HepG2 (cell line): ENCODE measurements around the gene MYO1B. TPM values are rescaled to one million over a fixed set of nuclear protein-coding genes. Genes with fewer than 3 reads are reported as not detected.
A peak's percentile ranks its signal among the peaks of the same experiment; 100 is the strongest.

Experiments
- HOMEZ ChIP-seq: IDR thresholded peaks from 2 replicates; pipeline ENCODE4 v1.6.1; 2016; ENCODE audit warnings: low read depth
- MAFK ChIP-seq, 2 experiments: IDR thresholded peaks in 1 of 2; conservative IDR thresholded peaks in 1 of 2; 2 replicates each; pipeline ENCODE4 v1.6.1; 2011; ENCODE audit warnings: improper control_type of control experiment in 2 of 2, low read length in 2 of 2
- NCOA5 ChIP-seq: sonication (generic); formaldehyde crosslinking; IDR thresholded peaks from 2 replicates; pipeline ENCODE4 v1.4.0; 2020; ENCODE audit warnings: missing genetic modification reagents
- NFYB ChIP-seq: sonication (generic); formaldehyde crosslinking; IDR thresholded peaks from 2 replicates; pipeline ENCODE4 v1.4.0; 2020; ENCODE audit warnings: missing genetic modification reagents
- PAXIP1 ChIP-seq: sonication (generic); formaldehyde crosslinking; conservative IDR thresholded peaks from 2 replicates; pipeline ENCODE4 v1.4.0; 2020; ENCODE audit warnings: mild to moderate bottlenecking, missing genetic modification reagents, moderate library complexity
- SAP130 ChIP-seq: IDR thresholded peaks from 2 replicates; pipeline ENCODE4 v1.6.1; 2016; ENCODE audit warnings: low read depth
- SMC3 ChIP-seq: IDR thresholded peaks from 2 replicates; pipeline ENCODE4 v1.6.1; 2011; ENCODE audit warnings: low read length, improper control_type of control experiment
- STAG1 ChIP-seq: sonication (generic); formaldehyde crosslinking; IDR thresholded peaks from 2 replicates; pipeline ENCODE4 v1.4.0; 2020; ENCODE audit warnings: missing genetic modification reagents
- ZNF17 ChIP-seq: sonication (generic); formaldehyde crosslinking; IDR thresholded peaks from 2 replicates; pipeline ENCODE4 v1.5.0; 2020; ENCODE audit warnings: mild to moderate bottlenecking, missing genetic modification reagents
- polyA plus RNA-seq, 8 experiments: library from polyadenylated mRNA; depleted of rRNA in 3 of 8; stranded (reverse) in 7 of 8; unstranded in 1 of 8; fragments of >200 nt; fragmentation: Illumina TruSeq in 4 of 8; extraction: Trizol in 4 of 8; gene quantifications; 2 replicates each; pipeline versions ENCODE4 v1.2.1 to v1.2.3, GENCODE V29; 2011 to 2016; ENCODE audit warnings: low read depth in 4 of 8, missing spikeins in 1 of 8, mixed read lengths in 1 of 8; ENCODE audit not compliant: insufficient read depth in 1 of 8
- total RNA-seq, 5 experiments: library from RNA; depleted of rRNA; stranded (reverse); fragments of >200 nt; fragmentation: Illumina TruSeq; extraction: Trizol; gene quantifications; 2 replicates each; pipeline ENCODE4 v1.2.3, GENCODE V29; 2016; ENCODE audit warnings: low read depth in 1 of 5
- TF ChIP-seq, protein P1 (sequence below): sonication (generic); formaldehyde crosslinking; IDR thresholded peaks from 2 replicates; pipeline ENCODE4 v1.4.0; 2020; ENCODE audit warnings: missing genetic modification reagents, borderline replicate concordance
- TF ChIP-seq, protein P2 (sequence below): sonication (generic); formaldehyde crosslinking; IDR thresholded peaks from 2 replicates; pipeline ENCODE4 v1.4.0; 2020; ENCODE audit warnings: mild to moderate bottlenecking, missing genetic modification reagents, borderline replicate concordance

MYO1B gene
- total and polyA plus RNA-seq, 2 of the 13 experiments (the other 11 are each of a cell fraction or from before 2014, with no cell fraction given), result 36.9 to 89.8 TPM

DNA sequence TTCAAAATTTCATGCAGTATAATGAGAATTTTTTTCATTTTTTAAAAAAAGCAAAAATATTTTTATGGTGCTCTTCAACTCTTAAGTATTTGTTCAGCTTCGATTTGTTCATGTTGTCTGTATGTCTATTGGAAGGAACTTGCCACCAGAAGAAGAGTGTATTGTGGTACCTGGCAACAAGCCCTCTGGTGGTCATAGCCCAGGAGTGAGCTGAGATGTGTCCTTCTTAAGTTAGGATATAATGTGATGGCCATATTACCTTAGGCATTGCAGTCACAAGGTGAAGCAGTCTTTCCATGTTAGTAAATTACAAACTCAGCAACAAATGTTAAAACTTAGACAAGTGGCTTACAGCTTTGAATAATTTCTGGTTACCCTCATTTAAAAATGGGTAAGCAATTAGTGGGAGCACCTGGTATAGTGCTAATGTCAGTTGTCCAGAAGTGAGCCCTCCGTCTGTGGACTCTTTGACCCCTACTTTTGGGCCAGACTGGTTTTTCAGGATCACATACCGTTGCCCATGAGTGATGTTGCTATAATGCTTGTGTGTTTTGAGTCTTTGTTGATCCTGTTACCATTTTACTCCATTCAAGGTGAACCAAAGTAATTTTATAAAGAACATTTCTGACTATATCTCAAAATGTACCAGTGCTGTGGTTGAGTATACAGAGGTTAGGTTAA, 57.4 kb downstream of the MYO1B start (continued):
- TF ChIP-seq PAXIP1 (CRISPR knock-in tag) (no peak), HOMEZ (CRISPR knock-in tag) (peak; percentile 64; the same call in 1 of the 2 replicates), SMC3 (peak; percentile 78; the same call in 1 of the 2 replicates), NCOA5 (no peak), SAP130 (CRISPR knock-in tag) (peak; percentile 39; the same call in 1 of the 2 replicates), ZNF17 (CRISPR knock-in tag) (no peak), NFYB (CRISPR knock-in tag) (no peak), STAG1 (CRISPR knock-in tag) (peak; percentile 66), MAFK (conservative IDR thresholded peaks at IDR 0.05 in 1 of 2, IDR thresholded peaks at IDR 0.05 in 1 of 2; ENCODE audit: low read length in 2 of 2) (peak; percentile 8 to 29; a peak in 1 of 4 replicates)
- TF ChIP-seq, protein P1, sequence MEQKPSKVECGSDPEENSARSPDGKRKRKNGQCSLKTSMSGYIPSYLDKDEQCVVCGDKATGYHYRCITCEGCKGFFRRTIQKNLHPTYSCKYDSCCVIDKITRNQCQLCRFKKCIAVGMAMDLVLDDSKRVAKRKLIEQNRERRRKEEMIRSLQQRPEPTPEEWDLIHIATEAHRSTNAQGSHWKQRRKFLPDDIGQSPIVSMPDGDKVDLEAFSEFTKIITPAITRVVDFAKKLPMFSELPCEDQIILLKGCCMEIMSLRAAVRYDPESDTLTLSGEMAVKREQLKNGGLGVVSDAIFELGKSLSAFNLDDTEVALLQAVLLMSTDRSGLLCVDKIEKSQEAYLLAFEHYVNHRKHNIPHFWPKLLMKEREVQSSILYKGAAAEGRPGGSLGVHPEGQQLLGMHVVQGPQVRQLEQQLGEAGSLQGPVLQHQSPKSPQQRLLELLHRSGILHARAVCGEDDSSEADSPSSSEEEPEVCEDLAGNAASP (CRISPR knock-in tag), result peak; percentile 41; the same call in 1 of the 2 replicates
- TF ChIP-seq, protein P2, sequence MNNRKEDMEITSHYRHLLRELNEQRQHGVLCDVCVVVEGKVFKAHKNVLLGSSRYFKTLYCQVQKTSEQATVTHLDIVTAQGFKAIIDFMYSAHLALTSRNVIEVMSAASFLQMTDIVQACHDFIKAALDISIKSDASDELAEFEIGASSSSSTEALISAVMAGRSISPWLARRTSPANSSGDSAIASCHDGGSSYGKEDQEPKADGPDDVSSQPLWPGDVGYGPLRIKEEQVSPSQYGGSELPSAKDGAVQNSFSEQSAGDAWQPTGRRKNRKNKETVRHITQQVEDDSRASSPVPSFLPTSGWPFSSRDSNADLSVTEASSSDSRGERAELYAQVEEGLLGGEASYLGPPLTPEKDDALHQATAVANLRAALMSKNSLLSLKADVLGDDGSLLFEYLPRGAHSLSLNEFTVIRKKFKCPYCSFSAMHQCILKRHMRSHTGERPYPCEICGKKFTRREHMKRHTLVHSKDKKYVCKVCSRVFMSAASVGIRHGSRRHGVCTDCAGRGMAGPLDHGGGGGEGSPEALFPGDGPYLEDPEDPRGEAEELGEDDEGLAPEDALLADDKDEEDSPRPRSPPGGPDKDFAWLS (CRISPR knock-in tag), result no peak
